HG02763 (cell line): ENCODE measurements around the gene MZF1.
A peak's percentile ranks its signal among the peaks of the same experiment; 100 is the strongest.
"Not testable (repeated sequence)": the region's sequence is repeated elsewhere in the genome, so short reads cannot be mapped to it uniquely, and the experiment has no call there.

ENCODE experiments used
- ATAC-seq: cut with Tn5 transposase; IDR thresholded peaks from one replicate; pipeline ENCODE4 v1.9.1; 2021; ENCODE audit warnings: mild to moderate bottlenecking, moderate library complexity; ENCODE audit not compliant: unreplicated experiment

MZF1 gene

DNA sequence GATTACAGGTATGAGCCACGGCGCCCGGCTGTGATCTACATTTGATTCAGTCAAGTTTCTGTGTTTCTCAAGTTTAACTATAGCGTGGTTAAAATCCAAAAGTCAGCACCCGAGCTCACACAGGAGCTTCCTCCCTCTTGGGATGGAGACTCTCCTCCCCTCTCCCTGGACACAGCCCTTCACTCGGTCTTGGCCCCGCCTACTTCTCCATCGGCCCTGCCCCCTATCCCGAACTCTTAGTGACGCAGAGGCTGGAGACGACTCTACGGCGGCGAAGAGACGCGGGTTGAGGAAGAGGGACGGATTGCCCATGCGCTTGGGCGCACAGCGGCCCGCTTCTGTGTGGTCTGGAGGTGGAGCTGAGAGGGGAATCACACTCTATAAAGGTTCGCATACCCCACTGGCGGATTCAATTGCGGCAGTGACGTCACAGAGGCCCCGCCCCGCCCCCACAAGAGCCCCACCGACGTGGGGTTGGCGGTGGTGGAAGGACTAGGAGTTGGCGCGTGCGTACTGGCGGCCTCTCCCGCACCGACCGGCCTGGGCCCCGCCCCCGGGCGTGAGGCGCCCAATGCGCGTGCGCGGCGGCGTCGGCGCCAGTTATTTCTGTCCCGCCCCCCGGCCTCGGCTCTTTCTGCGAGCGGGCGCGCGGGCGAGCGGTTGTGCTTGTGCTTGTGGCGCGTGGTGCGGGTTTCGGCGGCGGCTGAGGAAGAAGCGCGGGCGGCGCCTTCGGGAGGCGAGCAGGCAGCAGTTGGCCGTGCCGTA lies 29.1 kb downstream of the MZF1 start, which contains the start of gene TRIM28:
Gene TRIM28, plus strand, starts transcription at position 239 of the 765 bp plus-strand sequence. CDS start 694 bp downstream, outside the sequence.
- ATAC-seq = peak; percentile 83

- ATAC-seq = not testable (repeated sequence)
Measured at GRCh38 chr19:58542641-58543372, 30.3 kb downstream of the MZF1 start.

DNA sequence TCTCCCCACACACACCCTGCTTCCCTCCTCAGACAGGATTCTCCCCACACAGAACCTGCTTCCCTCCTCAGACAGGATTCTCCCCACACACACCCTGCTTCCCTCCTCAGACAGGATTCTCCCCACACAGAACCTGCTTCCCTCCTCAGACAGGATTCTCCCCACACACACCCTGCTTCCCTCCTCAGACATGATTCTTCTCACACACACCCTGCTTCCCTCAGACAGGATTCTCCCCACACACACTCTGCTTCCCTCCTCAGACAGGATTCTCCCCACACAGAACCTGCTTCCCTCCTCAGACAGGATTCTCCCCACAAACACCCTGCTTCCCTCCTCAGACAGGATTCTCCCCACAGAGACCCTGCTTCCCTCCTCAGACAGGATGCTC lies 34.0 kb downstream of the MZF1 start:
- ATAC-seq = not testable (repeated sequence)

DNA sequence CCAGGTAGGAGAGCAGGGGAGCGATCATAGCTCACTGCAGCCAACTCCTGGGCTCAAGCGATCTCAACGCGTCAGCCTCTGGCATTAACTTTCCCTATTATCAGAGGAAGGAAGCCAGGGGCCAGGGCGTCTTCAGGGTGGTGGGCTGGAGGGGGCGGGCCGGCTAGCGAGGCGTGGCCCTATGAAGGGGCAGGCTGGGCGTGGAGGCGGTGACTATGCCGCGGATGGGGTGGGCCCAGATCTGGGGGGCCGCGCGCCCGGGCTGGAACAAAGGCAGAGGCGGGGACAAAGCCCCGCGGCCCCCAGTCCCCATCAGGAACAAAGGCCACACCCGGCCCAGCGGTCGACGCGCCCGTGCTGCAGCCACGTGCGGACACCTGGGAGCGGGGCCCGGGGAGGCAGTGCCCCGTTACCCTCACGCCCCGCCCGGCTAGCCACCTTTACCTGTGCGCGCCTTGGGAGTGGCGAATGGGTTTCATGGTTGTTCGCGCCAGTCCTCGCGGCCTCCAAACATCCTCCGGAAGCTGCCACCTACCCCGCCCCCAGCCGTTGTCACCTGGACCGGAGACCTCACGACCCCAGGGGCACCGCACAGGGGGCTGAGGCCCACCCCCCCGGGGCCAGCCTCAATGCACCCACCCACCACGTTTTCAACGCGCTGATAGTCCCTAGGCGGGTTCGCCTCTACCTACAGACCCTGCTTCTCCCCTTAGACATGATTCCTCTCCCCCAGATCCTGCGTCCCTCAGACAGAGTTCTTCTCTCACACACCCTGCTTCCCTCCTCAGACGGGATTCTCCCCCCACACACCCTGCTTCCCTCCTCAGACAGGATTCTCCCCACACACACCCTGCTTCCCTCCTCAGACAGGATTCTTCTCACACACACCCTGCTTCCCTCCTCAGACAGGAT lies 34.6 kb downstream of the MZF1 start:
- ATAC-seq = no peak

GRCh38 chr19:58536852-58537798 lies 36.0 kb downstream of the MZF1 start:
- ATAC-seq = no peak

DNA sequence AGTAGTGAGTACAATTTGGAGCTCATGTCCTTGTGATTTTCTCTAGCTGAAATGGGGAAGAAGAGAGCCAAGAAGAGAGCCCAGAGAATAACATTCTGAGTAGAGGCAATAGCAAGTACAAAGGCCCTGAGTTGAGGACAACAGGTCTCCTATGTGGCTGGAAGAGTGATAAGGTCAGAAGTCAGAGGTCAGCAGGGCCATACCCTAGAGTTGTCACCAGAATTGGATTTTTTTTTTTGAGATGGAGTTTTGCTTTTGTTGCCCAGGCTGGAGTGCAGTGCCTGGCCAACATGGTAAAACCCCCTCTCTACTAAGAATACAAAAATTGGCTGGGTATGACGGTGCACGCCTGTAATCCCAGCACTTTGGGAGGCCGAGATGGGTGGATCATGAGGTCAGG lies 37.3 kb downstream of the MZF1 start:
- no peak for ATAC-seq

DNA sequence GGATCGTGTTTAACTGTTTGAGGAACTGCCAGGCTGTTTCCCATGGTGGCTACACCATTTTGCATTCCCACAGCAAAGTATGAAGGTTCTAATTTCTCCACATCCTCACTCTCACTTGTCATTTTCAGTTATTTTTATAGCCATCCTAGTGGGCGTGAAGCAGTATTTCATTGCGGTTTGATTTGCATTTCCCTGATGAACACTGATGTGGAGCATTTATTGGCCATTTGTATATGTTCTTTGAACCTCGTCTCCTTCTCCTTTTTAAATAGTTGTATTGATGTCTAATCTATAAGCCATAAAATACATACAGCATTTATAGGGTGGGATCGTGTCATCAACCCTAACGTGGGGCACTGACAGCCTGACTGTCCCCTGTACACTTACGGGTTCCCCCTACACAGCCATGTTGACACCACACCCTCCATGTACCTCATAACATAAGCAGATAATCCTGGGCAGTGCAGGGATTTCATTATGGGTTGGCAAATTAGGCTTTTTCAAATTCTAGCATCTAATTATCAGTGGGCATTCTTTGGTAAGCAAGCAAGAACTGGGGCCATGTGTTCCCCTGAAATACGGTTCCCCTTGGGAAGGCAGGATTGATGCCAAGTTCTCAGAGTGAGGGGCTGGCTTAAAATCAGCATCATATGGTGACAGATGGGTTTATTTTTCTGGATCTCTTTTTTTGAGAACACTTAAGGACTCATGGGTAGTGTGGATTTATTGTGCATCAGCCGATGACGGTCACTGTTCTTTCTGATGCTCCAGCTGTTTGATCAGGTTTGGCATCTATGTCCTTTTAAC lies 41.9 kb downstream of the MZF1 start:
- ATAC-seq = no peak

DNA sequence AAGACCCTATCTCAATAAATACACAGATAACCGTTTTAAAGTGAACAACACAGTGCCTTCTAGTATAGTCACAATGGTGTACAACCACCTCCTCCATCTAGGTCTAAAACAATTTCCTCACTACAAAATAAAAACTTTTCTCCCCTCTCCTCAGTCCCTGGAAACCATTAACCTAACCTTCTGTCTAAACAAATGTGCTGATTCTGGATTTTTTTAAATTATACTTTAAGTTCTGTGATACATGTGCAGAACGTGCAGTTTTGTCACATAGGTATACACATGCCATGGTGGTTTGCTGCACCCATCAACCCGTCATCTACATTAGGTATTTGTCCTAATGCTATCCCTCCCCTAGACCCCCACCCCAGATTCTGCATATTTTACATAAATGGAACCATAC lies 43.7 kb downstream of the MZF1 start:
- ATAC-seq = no peak

DNA sequence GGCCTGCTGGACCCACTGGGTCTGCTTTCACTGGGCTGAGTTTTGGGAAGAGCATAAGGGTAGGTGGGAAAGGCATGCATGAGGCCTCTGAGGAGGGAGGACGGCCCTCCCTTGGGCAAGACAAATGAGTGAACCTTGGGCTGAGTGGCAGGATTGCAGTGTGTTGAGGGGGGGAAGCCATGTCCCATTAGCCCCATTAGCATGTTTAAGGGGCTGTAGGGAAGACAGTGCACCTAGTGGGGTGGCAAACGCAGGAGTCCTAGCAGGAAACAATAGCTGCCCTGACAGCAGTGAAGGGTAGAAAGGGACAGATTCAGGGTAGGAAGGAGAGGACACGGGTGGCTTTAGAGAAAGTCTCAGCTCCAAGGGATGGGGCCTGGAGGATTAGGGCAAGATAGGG lies 50.4 kb downstream of the MZF1 start:
- no peak for ATAC-seq

- no peak for ATAC-seq
Measured at GRCh38 chr19:58521651-58522050, 51.5 kb downstream of the MZF1 start.

DNA sequence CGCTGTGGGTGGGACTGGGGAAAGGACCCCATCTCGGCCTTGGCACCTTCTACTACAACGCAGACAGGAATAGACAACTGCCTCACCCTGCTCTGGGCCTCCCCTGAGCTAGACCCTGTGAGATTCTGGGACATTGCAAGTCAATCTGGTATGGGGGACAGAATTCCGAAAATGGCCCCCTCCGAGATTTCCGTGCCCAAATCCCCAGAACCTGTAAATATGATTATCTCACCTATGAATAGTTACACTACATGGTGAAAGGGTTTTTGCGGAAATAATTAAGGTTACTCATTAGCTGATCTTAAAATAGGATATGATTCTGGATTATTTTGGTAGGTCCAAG lies 52.9 kb downstream of the MZF1 start:
- no peak for ATAC-seq

- ATAC-seq = peak; percentile 82
Measured at GRCh38 chr19:58519355-58520256, 53.5 kb downstream of the MZF1 start, which contains the start of gene ZBTB45. TSS of gene ZBTB45 (minus strand) at chr19:58519810. CDS start at chr19:58517673, 2,137 bp downstream.

- no peak for ATAC-seq
Measured at GRCh38 chr19:58519087-58519354, 54.1 kb downstream of the MZF1 start.

- no peak for ATAC-seq
Measured at GRCh38 chr19:58518256-58519086, 54.7 kb downstream of the MZF1 start.

- no peak for ATAC-seq
Measured at GRCh38 chr19:58516964-58517833, 55.9 kb downstream of the MZF1 start.

DNA sequence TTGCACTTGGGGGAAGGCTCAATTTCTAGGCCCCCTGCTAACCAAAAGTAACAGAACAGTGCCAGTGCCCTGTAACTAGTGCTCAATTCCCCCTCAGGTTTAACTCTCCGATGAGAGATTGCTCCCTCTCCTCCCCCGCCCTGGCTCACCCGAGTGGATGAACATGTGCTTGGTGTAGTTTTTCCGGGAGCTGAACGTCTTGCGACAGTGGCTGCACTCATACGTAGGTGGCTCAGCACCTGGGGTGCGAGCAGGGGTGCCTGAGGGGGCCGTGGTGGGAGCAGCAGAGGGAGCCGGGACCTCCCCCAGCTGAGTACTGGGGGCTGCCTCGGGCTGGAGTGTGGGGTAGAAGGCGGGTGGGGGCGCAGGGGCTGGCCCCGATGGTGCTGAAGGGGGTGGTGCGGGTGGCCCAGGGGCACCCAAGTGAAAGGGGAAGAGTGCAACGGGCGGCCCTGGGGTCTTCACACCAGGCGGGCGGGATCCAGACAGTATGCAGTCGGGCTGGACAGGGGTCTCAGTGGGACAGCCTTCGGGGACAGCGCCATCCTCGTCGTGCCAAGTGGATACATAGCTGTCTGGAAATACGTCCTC lies 56.8 kb downstream of the MZF1 start:
- no peak for ATAC-seq
